Astrocyte of the hippocampus (primary cell): ENCODE data around the gene ABCD1.
"Not testable (repeated sequence)": the region's sequence is repeated elsewhere in the genome, so short reads cannot be mapped to it uniquely, and the experiment has no call there.

Experiments
- DNase-seq: peaks from one replicate; pipeline ENCODE4 v3.0.0; 2011; ENCODE audit warnings: low read depth, low spot score

Gene ABCD1

DNA sequence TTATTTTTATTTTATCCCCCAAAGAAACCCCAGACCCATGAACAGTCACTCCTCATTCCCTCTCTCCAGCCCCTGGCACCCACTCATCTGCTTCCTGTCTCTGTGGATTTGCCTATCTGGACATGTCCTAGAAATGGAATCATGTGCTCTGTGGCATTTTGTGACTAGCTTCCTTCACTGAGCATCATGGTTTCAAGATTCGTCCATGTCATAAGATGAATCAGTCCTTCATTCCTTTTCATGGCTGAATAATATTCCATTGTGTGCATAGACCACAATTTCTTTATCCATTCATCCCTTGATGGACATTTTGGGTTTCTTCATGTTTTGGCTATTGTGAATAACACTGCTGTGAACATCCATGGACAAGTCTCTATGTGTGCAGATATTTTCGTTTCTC, 10.2 kb downstream of the ABCD1 start:
- DNase-seq, result no peak

DNA sequence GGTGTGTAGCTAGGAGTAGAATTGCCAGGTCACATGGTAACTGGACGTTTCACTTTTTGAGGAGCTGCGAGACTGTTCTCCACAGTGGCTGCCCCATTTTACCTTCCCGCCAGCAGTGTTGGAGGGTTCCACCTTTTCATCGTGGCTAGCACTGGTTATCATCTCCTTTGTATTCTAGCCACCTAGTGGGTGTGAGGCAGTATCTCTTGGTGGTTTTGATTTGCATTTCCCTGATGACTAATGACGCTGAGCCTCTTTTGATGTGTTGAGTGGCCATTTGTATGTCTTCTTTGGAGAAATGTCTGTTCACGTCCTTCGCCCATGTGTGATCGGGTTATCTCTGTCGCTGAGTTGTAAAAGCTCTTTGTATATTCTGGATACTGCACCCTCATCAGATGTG, 10.6 kb downstream of the ABCD1 start:
- DNase-seq, result peak; percentile 12

DNA sequence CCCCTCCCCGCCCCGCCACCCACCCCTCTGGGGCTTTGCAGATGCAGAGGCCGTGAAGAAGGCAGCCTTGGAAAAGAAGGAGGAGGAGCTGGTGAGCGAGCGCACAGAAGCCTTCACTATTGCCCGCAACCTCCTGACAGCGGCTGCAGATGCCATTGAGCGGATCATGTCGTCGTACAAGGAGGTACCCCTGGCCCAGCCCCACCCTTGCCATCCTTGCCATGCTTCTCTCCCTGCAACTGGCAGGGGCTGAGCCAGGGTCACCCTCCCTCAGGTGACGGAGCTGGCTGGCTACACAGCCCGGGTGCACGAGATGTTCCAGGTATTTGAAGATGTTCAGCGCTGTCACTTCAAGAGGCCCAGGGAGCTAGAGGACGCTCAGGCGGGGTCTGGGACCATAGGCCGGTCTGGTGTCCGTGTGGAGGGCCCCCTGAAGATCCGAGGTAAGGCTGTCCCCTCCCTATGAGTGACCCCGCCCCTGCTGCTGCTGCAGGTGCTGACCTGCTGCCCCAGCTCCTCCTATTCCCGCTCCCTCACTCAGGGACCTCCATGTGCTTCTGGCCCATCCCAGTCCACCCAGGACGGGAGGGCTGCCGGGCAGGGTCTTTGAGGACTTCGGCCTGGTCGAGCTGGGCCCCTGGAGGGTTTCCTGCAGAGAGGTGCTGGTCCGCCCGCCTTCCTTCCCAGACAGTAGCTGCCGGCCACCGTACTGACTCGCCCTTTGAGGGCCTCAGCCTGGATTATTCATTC, 11.6 kb downstream of the ABCD1 start:
- DNase-seq, result no peak

DNA sequence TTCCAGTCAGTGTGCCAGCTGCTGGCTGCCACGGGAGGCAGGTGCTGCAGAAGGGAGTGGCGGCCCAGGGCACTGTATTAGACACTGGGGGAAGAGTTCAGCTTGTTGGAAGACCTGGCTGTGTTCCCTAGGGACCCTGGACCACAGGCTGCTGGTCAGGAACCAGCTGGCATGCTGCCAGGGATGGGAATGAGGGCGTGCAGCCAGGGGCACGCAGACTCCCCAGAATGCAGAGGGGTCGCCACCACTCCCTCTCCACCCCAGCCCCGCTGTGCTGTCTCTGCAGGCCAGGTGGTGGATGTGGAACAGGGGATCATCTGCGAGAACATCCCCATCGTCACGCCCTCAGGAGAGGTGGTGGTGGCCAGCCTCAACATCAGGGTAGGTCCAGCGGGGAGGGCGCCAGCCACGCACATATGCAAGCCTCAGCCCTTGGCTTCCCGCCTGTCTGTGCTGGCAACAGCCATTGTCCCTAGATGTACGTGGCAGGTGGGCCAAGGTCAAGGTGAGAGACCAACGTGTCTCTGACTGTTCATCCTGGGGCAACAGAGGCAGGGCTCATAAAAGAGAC, 12.3 kb downstream of the ABCD1 start:
- DNase-seq, result no peak

DNA sequence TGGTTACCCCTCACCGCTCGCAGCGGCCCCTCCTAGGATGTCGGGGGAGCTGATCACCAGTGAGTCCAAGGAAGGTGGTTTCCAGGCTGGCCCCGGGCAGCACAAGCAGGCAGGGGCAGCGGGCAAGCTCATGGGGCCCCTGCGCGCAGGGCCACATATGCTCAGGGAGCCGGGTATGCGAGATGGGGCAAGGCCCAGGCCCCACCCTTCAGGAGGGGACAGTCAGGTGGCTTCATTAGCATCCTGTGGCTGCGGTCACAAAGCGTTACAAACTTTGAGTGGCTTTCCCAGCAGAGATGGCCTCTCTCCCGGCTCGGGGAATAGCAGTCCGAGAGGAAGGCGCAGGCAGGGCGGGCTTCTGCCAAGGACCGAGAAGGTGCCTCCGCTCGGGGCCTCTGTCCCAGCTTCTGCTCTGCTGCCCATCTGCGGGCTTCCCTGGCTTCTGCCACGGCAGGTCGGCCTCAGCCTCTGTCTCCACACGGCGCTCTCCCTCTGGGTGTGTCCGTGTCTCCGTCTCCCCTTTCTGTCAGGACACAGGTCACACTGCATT, 13.5 kb downstream of the ABCD1 start:
- no peak for DNase-seq

DNA sequence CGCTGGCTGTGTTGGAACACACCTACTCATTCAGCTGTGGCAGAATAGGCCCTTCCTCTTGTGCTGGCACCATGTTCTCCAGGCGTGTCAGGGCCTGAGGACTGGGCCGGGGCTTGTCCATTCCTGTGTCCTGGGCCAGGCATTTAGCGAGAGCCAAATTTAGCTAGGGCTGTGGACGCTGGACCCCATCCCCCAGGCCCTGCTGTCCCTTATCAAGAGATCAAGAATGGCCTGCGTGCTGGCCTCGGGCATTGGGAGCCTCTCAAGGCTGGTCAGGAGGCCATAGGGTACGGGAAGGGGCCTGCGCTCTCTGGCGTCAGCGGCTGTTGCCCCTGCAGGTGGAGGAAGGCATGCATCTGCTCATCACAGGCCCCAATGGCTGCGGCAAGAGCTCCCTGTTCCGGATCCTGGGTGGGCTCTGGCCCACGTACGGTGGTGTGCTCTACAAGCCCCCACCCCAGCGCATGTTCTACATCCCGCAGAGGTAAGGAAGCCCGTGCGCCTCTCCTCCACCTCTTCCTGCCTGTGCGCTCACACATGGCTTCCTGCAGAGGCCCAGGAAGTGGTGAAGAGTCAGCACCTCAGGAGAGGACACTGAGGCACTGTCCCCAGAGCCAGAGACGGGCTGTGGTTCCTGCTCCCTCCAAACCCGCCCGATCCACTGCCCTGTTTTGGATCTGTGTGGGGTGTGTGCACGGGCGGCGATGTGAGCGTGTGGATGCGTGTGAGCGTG, 15.3 kb downstream of the ABCD1 start:
- no peak for DNase-seq

DNA sequence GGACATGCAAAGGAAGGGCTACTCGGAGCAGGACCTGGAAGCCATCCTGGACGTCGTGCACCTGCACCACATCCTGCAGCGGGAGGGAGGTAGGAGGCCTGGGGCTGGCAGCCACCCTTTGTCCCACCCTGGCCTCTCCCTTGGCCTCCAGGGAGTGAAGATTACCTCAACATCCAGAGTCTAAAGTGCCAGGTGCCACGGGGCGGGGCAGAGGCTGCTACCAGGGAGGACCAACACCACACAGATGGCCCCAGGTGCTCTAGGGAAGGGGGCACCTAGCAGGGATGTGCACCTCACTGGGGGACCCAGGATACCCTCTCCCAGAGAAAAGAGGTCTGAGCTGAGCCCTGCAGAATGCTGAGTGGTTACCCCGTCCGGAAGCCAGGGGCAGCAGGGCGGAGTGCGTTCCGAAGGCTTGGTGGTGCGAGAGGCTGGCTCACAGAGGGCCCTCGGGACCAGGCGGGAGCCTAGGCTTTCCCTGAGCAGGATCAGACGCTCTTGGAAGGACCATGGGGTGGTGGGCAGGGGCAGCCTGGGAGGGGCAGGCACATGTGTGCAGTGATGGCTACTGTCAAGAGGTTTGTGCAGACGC, 16.1 kb downstream of the ABCD1 start:
- no peak for DNase-seq

DNA sequence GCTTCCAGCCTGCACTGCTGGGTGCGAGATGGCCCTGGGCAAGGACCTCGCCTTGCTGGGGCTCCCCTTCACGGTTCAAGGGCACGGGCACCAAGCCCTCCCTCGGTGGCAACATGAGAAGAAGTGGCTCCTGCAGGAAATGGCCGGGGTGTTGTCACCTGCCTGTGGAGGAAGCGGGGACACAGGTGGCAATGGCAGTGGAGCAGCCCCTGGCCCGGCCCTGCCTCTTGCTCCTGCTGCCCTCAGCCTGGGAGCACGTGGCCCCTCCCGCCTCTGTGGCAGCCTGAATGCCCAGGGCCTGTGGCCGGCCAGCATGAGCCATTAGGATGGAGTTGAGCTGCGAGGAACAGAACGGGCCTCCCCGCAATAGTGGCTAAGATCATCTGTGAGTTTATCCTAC, 16.8 kb downstream of the ABCD1 start:
- no peak for DNase-seq

DNA sequence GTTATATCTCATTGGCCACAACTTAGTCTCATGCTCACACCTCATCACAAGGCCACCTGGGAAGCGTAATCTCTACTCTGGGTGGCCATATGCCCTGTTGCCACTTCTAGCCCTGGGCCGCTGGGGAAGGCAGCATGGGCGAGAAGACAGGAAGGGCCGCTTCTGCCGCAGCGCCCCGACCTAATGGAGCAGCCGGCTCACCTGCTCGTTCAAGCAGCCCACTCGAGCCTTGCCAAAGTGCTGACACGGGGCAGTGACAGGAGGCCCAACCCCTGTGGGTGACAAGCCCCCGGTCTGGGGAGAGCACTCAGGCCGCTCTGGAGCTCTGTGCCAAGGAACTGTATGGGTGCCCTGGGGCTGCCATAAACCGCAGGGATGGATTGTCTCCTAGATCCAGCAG, 17.5 kb downstream of the ABCD1 start:
- not testable (repeated sequence) for DNase-seq

DNA sequence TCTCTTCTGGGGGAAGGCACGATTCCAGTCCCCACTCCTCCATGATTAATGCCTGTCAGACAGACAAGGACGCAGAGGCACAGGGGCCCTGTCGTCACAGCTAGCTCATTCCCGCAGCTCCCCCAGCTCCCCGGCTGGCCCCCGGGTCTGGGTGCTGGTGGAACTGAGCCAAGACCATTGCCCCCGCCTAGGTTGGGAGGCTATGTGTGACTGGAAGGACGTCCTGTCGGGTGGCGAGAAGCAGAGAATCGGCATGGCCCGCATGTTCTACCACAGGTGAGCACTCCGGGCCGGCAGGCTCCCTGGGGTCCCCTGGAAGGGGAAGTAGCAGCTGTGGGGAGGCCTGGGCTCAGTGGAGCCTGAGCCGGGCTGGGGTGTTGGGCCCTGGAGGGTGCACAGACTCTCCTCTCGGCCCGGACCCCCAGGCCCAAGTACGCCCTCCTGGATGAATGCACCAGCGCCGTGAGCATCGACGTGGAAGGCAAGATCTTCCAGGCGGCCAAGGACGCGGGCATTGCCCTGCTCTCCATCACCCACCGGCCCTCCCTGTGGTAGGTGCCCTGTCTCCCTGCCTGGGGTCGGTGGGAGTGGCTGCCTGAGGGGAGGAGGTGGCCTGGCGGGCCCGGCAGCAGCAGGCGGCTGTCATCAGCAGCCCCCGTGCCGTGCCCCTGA, 18.3 kb downstream of the ABCD1 start:
- DNase-seq, result not testable (repeated sequence)

DNA sequence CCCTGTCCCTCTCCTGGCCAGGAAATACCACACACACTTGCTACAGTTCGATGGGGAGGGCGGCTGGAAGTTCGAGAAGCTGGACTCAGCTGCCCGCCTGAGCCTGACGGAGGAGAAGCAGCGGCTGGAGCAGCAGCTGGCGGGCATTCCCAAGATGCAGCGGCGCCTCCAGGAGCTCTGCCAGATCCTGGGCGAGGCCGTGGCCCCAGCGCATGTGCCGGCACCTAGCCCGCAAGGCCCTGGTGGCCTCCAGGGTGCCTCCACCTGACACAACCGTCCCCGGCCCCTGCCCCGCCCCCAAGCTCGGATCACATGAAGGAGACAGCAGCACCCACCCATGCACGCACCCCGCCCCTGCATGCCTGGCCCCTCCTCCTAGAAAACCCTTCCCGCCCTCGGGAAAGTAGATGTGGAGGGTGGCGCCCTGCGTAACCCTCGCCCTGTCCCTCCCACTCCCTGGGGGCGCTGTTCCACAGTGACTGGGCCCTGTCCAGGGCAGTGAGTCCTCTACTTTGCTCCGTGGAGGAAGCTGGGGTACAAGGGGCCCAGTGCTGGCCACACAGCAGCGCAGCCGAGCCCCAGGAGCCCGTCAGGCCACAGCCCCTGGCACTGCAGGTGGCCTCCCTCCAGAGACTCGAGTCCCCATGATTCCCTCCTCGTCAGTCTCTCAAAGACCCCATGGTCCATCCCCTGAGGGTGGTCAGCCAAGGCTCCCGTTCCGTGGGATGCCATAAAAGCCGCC, 19.0 kb downstream of the ABCD1 start:
- DNase-seq, result peak; percentile 12

DNA sequence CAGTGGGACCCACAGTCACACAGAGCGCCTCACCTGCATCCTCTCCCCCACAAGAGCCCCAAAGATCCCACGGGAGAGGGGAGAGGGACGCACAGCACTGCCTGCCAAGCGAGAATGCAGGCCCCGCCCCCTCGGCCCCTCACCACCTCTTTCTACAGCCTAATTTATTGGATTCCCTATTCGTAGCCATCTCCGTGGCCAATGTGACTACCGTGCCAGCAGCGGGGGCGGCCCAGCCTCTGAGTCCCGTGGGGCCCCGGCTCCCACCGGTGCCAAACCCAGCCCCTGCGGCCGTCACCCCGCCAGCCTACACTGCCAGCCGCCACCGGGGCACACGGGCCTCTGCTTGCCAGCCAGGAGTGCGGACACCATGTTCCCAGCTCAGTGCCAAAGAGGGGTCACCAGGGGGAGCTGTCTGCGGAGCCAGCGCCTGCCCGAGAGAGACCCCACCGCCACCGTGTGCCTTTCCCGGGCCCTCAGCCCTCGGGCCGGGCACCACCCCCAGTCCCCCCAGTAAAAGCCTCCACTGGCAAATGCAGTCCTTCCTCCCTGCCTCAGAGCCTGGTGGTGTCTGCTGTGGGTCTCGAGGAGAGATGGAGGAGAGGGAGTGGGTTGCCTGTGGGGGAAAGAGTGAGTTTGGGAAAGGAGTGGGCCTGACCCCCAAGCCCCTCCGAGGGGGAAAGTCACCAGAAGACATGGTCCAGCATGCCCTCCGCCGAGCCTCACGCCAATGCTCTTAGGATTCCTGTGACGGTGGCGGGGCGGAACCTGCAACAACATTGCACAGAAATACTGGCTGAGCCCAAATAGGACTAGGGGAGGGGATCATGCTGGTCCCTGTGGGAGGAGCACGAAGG, 19.8 kb downstream of the ABCD1 start:
- peak; percentile 37 for DNase-seq

DNA sequence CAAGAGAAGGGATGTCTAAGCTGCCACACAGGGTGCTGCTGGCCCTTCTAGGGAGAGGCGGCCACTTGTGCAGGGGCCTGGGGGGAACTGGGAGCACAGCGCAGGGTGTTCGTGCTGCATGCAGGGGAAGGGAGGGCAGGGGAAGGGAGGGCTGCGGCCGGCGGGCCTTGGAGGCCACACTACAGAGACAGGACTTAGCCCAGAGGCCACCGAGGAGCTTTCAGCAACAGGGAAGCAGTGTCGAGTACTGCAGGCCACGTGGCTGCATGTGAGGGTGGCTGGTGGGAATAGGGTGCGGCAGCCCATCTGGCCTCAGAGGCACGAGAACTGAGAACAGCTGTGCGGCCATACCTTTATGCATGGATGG, 20.4 kb downstream of the ABCD1 start:
- not testable (repeated sequence) for DNase-seq

DNA sequence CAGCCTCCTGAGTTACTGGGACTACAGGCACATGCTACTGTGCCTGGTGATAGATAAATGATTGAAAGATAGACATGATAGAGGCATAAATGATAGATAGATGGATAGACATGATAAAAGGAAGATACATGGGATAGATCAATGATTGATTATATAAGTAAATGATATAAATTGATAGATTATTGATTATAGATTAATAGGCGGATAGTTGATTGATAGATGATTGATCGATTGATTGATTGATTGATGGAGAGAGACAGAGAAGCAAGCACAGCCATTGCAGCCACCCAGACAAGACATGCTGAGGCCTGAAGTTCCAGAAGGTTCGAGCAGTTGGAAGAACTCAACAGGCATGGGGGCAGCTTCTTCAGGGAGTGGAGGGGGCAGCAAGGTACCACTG, 21.7 kb downstream of the ABCD1 start:
- no peak for DNase-seq

DNA sequence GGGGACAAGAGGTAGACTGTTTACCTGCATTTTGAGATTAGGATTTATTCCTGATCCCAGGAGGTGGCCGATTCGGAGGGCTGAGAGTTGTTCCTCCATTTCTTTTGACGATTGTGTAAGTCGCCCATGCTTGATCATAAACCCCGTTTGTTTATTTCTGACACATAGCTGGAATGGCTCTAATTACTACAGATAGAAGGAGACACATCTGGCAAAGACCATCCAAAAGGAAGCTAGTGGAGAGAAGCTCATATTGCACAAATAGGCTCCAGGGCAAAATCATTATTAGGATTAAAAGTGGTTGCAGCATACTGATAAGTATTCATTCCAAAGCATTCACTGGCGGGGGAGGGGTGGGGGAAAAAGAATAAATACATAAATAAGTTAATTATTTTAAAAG, 22.3 kb downstream of the ABCD1 start:
- not testable (repeated sequence) for DNase-seq

DNA sequence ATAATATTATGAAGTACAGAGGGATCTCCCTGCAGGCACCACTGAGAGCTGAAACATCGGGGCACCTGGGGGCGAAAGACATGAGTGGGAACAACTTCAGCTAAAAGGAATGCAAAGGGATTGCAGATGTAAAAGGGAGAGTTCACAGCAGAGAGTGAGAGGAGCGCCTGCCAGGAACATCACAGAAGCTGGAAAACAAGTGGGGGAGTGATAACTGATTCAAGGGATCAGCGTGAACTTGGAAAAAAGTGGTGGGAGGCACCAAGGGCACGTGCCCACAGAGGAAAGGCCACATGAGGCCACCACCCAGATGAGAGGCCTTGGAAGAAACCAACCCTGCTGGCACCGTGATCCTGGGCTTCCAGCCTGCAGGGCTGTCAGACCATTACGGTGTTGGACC, 24.4 kb downstream of the ABCD1 start:
- not testable (repeated sequence) for DNase-seq

DNA sequence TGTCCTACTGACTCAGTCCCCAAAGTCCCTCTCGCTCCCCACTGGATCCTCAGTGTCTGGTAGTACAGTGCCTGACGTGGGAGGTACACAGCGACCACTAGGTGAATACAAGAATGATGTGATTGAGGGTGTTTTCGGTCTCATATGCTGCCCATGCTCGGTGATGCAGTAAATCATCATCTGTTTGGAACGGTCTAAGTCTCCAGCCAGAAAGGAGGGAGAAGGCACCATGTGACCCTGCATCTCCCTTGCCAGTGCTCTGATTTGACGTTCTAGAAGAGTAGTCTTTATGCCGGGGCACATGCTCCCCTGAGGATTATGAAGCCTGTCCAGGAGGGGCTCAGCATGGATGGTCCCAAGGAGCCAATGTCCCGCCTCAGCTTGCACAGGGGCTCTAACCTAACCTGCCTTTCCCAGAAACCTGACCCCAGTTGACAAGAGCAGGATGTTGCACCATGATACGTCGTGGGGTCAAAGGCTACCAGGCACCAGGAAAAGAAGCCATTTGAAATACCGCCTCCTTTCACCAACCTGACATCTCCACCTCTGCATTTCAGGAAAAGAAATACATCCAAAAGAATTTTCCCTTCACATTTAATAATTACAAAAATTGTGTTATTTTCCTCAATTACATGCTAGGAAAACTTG, 25.6 kb downstream of the ABCD1 start:
- no peak for DNase-seq

DNA sequence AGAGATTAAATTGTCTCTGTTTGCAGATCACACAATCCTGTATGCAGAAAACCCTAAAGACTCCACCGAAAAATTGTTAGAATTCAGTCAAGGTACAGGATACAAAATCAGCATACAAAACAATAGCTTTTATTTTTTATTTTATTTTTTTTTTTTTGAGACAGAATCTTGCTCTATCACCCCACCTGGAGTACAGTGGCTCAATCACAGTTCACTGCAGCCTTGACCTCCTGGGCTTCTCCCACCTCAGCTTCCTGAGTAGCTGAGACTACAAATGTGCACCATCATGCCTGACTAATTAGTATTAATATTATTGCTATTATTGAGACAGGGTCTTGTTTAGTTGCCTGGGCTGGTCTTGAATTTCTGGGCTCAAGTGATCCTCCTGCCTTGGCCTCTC, 30.5 kb downstream of the ABCD1 start:
- no peak for DNase-seq

DNA sequence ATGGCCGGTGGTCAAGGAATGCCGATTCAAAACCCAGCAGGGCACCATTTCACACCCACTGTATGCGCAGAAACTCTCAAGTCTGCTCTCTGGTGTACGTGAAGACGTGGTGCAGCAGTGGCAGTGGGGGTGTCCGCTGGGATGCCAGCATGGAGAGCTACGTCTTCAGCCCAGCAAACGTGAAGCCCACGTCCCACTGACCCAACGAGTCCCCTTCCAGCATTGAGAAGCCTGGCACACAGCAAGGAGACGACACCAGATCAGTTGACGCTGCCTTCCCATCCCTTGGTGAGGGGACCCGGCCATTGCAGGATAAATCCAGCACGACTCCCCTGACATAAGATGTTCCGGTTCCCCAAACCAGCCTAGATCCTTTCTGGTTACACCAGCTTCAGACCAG, 37.2 kb downstream of the ABCD1 start:
- DNase-seq, result no peak
